Measurements from ENCODE around the gene CTSD. TPM values are rescaled to one million over a fixed set of nuclear protein-coding genes. Genes with fewer than 3 reads are reported as not detected.

Gene CTSD
- polyA plus RNA-seq, 1 experiment = 206 TPM

DNA sequence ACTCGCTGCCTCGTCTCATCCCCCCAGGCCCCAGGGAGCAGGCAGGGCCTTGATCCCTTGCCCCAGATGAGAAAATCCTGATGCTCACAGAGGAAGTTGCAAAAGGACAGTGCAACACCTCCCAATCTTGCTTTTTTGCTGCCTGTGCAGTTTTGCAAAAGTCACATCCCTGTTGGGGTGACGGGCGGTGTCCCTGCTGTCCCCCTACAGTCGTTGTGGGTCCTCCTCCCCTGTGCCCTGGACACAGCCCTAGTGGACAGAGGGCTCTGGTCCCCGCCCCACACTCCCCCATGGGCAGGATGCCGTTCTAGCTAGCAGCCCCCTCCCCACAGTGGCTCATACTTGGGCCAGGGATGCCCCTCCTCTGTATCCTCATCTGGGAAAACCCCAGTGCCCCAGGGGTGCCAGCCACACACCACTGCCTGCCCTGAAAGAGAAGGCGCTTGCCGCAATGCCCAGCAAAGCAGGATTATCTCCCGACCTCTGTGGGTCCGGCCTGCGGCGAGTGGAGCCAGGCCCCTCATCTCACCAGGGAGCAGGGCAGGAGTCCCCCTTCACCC lies 18.4 kb upstream of the CTSD start:
- TF ChIP-seq, protein P1, sequence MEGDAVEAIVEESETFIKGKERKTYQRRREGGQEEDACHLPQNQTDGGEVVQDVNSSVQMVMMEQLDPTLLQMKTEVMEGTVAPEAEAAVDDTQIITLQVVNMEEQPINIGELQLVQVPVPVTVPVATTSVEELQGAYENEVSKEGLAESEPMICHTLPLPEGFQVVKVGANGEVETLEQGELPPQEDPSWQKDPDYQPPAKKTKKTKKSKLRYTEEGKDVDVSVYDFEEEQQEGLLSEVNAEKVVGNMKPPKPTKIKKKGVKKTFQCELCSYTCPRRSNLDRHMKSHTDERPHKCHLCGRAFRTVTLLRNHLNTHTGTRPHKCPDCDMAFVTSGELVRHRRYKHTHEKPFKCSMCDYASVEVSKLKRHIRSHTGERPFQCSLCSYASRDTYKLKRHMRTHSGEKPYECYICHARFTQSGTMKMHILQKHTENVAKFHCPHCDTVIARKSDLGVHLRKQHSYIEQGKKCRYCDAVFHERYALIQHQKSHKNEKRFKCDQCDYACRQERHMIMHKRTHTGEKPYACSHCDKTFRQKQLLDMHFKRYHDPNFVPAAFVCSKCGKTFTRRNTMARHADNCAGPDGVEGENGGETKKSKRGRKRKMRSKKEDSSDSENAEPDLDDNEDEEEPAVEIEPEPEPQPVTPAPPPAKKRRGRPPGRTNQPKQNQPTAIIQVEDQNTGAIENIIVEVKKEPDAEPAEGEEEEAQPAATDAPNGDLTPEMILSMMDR (IDR thresholded peaks at IDR 0.05; ENCODE audit: insufficient read depth, low read depth, low read length) = no peak
- ChIA-PET CTCF (no interaction called here), POLR2A (no interaction called here)
- no peak for DNase-seq (ENCODE audit: low read depth)
- Histone ChIP-seq H3K36me3 (ENCODE audit: control insufficient read depth, insufficient read depth, low read length) (no peaks in the 10 kb centered on the region), H3K4me3 (ENCODE audit: low read depth, low read length) (no peak overlapping the region), H3K27me3 (ENCODE audit: control insufficient read depth, insufficient read depth, low read length) (peaks cover 4% of the 10 kb centered on the region)

GRCh38 chr11:1781593-1781975 lies 17.9 kb upstream of the CTSD start:
- POLR2A ChIA-PET = no interaction called here
- TF ChIP-seq, protein P1 (IDR thresholded peaks at IDR 0.05; ENCODE audit: insufficient read depth, low read depth, low read length) = no peak
- no peaks in the 10 kb centered on the region for H3K36me3 ChIP-seq (ENCODE audit: control insufficient read depth, insufficient read depth, low read length)
- no peak overlapping the region for H3K4me3 ChIP-seq (ENCODE audit: low read depth, low read length)
- DNase-seq (ENCODE audit: low read depth) = no peak
- CTCF ChIA-PET = interaction anchor here (0.6 kb wide), 1 partner anchor 12 kb away, joined by 3 read pairs; no protein-coding TSS in a partner anchor
- H3K27me3 ChIP-seq (ENCODE audit: control insufficient read depth, insufficient read depth, low read length) = peaks cover 4% of the 10 kb centered on the region

DNA sequence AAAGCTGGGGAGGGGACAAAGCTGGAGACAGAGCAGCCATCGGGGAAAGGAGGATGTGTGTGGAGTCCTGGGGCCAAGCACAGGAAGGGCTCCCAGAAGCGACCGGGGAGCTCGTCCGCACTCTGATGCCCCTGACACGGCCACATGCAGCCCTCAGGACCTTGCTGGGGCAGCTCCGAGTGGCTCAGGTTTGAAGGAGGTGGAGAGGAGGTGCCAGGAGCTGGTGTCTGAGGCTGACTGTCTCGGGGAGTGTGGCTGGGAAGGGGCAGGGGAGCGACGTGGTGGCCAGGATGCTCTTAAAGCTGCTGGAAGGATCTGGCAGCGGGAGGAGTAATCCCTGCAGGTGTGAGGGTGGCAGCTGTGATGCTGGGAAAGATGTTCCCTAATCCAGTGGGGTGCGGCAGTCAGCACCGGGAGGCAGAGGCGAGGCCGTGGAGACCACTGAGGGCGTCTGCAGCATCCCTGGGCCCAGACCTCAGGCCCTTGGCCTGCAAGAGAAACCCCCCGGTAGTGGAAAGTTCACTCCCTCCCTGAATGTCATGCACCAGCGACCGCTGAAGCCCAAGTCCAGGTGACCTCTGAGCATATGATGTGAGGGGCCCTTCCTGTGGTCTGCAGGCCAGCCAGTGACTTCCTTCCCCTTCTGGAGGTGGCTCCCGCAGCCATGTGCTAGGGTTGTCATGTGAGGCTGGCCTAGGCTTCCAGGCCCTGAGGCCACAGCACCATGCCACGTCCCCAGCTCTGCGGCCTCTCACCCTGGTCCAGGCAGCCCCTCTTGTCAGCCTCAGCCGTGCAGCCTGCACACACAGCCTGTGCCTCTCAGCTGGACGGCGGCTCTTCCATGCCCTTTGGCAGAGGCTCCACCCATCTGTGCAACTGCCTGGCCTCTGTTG lies 17.2 kb upstream of the CTSD start:
- CTCF ChIA-PET = interaction anchor here (0.6 kb wide), 1 partner anchor 11 kb away, joined by 3 read pairs; no protein-coding TSS in a partner anchor
- Histone ChIP-seq H3K27me3 (ENCODE audit: control insufficient read depth, insufficient read depth, low read length) (peaks cover 5% of the 10 kb centered on the region), H3K4me3 (ENCODE audit: low read depth, low read length) (no peak overlapping the region), H3K36me3 (ENCODE audit: control insufficient read depth, insufficient read depth, low read length) (no peaks in the 10 kb centered on the region)
- no peak for DNase-seq (ENCODE audit: low read depth)
- TF ChIP-seq, protein P1 (IDR thresholded peaks at IDR 0.05; ENCODE audit: insufficient read depth, low read depth, low read length) = no peak
- POLR2A ChIA-PET = no interaction called here

DNA sequence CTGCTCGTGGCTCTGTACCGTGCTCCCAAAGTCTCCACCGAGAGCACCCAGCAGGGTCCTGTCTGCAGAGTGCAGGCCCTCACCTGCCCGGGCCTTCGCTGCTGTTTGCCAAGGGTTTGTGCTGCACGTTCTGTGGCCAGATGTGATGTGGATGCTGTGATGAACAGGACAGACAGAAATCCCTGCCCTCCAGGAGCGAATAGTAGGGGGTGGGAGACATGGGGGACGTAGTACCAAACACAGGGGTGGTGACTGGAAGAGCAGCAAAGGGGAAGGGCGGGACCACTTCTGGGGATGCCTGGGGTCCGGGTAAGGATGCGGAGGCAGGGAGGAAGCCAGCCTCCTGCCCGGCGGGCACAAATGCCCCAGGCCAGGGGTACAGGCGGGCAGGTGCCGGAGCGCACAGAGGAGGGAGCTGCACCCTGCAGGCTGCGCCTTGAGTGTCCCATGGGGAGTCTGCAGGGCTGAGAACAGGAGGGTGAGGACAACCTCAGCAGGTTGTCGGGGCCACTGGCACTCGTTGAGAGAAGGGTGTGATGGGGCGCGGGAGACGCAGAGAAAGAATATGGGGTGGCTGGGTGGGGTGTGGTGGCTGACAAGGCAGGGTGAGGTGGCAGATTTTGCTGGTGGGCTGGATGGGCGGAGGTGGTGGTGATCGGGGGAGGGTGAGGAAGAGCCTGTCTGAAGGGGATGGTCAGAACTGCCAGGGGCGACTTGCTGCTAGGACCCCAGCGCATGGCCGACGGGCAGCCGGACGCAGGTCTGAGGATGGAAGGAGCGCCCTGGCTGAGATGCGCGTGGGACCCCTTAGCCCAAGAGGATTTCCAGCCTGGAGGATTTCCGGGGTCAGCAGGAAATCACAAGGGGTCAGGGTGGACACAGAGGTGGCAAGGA lies 16.3 kb upstream of the CTSD start:
- Histone ChIP-seq H3K27me3 (ENCODE audit: control insufficient read depth, insufficient read depth, low read length) (peaks cover 4% of the 10 kb centered on the region; the same call in 1 of the 2 replicates), H3K36me3 (ENCODE audit: control insufficient read depth, insufficient read depth, low read length) (no peaks in the 10 kb centered on the region), H3K4me3 (ENCODE audit: low read depth, low read length) (no peak overlapping the region)
- CTCF ChIA-PET = no interaction called here
- no peak for DNase-seq (ENCODE audit: low read depth)
- TF ChIP-seq, protein P1 (IDR thresholded peaks at IDR 0.05; ENCODE audit: insufficient read depth, low read depth, low read length) = no peak
- POLR2A ChIA-PET = no interaction called here
